GM23338 (cell line): ENCODE measurements around the gene TBCEL. TPM values are rescaled to one million over a fixed set of nuclear protein-coding genes. Genes with fewer than 3 reads are reported as not detected.

ENCODE experiments used
- ETS1 ChIP-seq: IDR thresholded peaks from 2 replicates; pipeline ENCODE4 v1.6.1; 2016; ENCODE audit warnings: antibody characterized with exemption
- EZH2 ChIP-seq: fragments of 200-600 bp; sonication (generic); IDR thresholded peaks from one replicate; pipeline ENCODE4 v1.8.0; 2017; ENCODE audit warnings: antibody characterized with exemption, mild to moderate bottlenecking, low read depth; ENCODE audit not compliant: unreplicated experiment
- EZH2phosphoT487 ChIP-seq: fragments of 200-600 bp; sonication (generic); IDR thresholded peaks from one replicate; pipeline ENCODE4 v1.8.1; 2018; ENCODE audit warnings: antibody characterized with exemption; ENCODE audit not compliant: unreplicated experiment
- JUNB ChIP-seq: IDR thresholded peaks from one replicate; pipeline ENCODE4 v1.6.1; 2016; ENCODE audit warnings: antibody characterized with exemption; ENCODE audit not compliant: unreplicated experiment
- REST ChIP-seq: IDR thresholded peaks from one replicate; pipeline ENCODE4 v1.6.1; 2018; ENCODE audit warnings: antibody characterized with exemption; ENCODE audit not compliant: unreplicated experiment
- STAT1 ChIP-seq: IDR thresholded peaks from one replicate; pipeline ENCODE4 v1.6.1; 2016; ENCODE audit warnings: antibody characterized with exemption; ENCODE audit not compliant: unreplicated experiment
- ZNF114 ChIP-seq: fragments of 250-450 bp; sonication (Bioruptor Pico); IDR thresholded peaks from 2 replicates; pipeline ENCODE4 v1.5.0; 2020; ENCODE audit warnings: mild to moderate bottlenecking, moderate library complexity
- ZNF462 ChIP-seq: fragments of 250-450 bp; sonication (Bioruptor Pico); IDR thresholded peaks from 2 replicates; pipeline ENCODE4 v1.5.0; 2020; ENCODE audit warnings: mild to moderate bottlenecking, moderate library complexity
- polyA plus RNA-seq: library from polyadenylated mRNA; unstranded; fragments of >200 nt; fragmentation: Nextera tagmentation; extraction: Ambion mirVana; gene quantifications from 2 replicates; pipeline ENCODE4 v1.2.1, GENCODE V29; 2016
- total RNA-seq: library from RNA; depleted of rRNA; stranded (reverse); fragments of >200 nt; shearing (Covaris generic); gene quantifications from 2 replicates; pipeline ENCODE4 v1.2.3, GENCODE V29; 2014

TBCEL gene
- total and polyA plus RNA-seq, 2 experiments from 2014 or later, result 5.4 to 16.2 TPM

GRCh38 chr11:121109471-121109870 lies 85.6 kb downstream of the TBCEL start (continued):
- TF ChIP-seq ZNF462 (CRISPR knock-in tag) (no peak), EZH2phosphoT487 (no peak), STAT1 (no peak), ZNF114 (no peak), ETS1 (no peak), JUNB (no peak), REST (no peak), EZH2 (no peak)
